DOHH2 (cell line): ENCODE data around the gene CDHR3.

Experiments used
- EZH2phosphoT487 ChIP-seq: fragments of 200-600 bp; sonication (generic); IDR thresholded peaks from 2 replicates; pipeline ENCODE4 v1.6.1; 2017; ENCODE audit warnings: borderline replicate concordance, mild to moderate bottlenecking, antibody characterized with exemption, low read length, moderate library complexity, mixed read lengths
- TF ChIP-seq, protein P1 (sequence below): fragments of 200-600 bp; sonication (generic); IDR thresholded peaks from one replicate; pipeline ENCODE4 v1.5.1; 2014; ENCODE audit warnings: antibody characterized with exemption, mild to moderate bottlenecking, low read depth, low read length; ENCODE audit not compliant: poor library complexity, severe bottlenecking

DNA sequence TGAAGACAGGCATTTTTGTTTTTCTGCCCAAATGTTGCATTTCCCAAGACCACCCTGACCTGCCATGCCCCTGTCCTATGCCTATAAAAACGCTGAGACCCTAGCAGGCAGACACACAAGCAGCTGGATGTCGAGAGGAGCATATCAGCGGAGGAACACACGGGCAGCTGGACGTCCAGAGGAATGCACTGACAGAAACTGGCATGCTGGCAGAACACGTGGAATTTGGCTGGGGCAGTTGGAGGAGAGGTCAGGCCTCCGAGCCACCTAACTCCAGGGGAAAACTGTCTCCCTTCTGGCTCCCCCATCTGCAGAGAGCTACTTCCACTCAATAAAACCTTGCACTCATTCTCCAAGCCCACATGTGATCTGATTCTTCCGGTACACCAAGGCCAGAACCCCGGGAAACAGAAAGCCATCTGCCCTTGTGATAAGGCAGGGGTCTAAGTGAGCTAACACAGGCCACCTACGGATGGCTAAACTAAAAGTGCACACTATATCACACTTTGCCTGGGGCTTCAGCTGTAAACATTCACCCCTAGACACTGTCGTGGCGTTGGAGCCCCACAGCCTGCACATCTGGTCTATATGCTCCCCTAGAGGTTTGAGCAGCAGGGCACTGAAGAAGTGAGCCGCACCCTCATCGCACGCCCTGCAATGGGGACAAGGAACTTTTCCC lies 10.0 kb upstream of the CDHR3 start:
- TF ChIP-seq, protein P1, sequence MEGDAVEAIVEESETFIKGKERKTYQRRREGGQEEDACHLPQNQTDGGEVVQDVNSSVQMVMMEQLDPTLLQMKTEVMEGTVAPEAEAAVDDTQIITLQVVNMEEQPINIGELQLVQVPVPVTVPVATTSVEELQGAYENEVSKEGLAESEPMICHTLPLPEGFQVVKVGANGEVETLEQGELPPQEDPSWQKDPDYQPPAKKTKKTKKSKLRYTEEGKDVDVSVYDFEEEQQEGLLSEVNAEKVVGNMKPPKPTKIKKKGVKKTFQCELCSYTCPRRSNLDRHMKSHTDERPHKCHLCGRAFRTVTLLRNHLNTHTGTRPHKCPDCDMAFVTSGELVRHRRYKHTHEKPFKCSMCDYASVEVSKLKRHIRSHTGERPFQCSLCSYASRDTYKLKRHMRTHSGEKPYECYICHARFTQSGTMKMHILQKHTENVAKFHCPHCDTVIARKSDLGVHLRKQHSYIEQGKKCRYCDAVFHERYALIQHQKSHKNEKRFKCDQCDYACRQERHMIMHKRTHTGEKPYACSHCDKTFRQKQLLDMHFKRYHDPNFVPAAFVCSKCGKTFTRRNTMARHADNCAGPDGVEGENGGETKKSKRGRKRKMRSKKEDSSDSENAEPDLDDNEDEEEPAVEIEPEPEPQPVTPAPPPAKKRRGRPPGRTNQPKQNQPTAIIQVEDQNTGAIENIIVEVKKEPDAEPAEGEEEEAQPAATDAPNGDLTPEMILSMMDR = no peak
- no peak for TF ChIP-seq EZH2phosphoT487
